HG03060 (cell line): Measurements from ENCODE around the gene TTC1.
"Not testable (repeated sequence)": the region's sequence is repeated elsewhere in the genome, so short reads cannot be mapped to it uniquely, and the experiment has no call there.

ENCODE experiments used
- ATAC-seq: cut with Tn5 transposase; IDR thresholded peaks from one replicate; pipeline ENCODE4 v1.9.1; 2021; ENCODE audit warnings: low read depth, moderate number of reproducible peaks; ENCODE audit not compliant: unreplicated experiment

TTC1 gene

DNA sequence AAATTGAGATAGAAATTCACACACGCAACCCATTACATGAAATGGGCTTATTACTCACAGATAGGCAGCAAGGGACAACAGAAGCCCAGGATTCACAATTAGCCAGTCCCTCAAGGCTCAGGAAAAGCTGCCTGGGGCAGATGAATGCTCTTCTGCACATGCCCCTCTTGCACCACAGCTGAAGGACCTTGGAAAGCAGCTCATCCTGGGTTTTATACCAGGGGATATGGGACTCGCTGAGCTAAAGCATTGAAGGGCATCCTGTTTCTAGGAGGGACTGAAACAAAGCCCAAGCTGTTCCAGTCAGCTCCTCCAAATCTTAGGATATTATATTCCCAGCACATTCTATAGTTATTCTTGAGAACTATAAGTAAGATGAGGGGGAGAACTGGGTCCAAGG is 15.7 kb upstream of the TTC1 start:
- no peak for ATAC-seq

DNA sequence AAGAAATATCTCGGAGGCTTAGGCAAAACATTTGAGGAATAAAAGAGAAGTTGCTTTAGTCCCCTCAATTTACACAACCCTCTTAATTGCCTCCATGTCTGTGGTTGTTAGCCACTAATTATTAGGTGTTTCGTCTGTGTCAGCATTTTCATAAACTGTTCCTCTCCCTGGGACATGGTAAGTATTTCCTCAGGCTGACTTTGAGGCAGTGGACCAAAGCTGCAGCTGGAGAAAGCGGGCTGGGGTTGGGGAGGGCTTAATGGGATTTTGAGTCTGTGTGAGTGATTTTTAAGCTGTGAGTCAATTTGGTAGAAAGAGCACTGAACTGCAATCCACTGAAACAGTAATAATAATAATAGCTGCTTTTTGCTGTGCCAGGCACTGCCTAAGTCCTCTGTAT is 13.0 kb upstream of the TTC1 start:
- no peak for ATAC-seq

DNA sequence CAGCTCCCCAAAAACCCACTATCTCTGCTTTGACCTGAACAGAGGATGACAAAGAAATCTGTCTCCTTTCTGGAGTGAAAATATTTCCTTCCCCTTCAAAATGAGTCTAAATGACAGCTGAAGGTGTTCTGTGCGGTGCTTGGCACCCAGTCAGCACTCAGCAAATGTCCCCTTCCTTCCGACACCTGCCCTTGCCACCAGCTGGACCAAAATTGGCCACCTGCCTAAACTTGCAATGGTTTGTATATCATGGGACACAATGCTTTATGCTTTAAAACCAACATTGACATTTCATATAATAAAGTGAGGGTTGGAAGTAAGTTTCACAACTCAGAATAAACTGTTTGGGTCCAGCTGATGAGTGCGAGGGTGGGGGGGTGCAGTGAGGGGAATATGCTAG is 7.5 kb upstream of the TTC1 start:
- ATAC-seq, result no peak

DNA sequence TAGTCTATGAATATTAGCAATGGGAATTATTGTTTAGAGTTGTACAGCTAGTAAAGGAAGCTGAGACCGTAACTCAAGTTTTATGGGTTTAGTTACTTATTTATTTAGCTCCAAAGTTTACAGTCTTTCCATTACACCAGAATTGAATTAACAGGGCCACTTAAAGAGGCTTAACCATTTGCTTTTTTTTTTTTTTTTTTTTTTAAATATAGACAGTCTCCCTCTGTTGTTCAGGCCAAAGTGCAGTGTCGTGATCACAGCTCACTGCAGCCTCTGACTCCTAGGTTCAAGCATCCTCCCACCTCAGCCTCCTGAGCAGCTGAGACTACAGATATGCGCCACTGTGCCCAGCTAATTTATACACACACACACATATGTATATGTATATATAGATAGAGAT is 1.4 kb upstream of the TTC1 start:
- ATAC-seq, result no peak

DNA sequence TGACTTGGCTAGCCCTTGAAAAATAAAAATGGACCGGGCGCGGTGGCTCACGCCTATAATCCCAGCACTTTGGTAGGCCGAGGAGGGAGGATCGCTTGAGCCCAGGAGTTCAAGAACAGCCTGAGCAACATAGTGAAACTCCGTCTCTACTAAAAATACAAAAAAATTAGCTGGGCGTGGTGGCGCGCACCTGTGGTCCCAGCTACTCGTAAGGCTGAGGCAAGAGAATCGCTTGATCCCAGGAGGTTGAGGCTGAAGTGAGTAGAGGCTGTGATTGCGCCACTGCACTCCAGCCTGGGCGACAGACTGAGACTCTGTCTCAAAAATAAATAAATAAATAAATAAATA is 436 bp upstream of the TTC1 start:
- ATAC-seq, result not testable (repeated sequence)

DNA sequence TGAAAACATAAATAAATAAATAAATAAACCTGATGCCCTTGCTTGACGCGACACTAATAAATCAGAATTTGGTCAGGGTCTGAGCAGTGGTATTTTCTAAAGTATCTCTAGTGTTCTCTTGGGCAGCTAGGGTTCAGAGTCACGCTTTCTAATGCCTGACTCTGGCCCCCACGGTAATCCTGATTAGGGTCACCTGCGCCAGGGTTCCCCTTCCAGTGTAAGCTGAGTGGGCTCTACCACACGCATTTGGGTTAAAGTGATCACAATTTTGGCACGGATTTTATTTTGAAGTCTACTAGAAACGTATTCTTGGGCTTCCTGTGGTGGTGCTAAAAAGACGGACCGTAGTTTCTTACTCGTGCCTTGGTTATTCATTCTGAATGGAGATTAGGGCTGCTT is 651 bp downstream of the TTC1 start:
- no peak for ATAC-seq

DNA sequence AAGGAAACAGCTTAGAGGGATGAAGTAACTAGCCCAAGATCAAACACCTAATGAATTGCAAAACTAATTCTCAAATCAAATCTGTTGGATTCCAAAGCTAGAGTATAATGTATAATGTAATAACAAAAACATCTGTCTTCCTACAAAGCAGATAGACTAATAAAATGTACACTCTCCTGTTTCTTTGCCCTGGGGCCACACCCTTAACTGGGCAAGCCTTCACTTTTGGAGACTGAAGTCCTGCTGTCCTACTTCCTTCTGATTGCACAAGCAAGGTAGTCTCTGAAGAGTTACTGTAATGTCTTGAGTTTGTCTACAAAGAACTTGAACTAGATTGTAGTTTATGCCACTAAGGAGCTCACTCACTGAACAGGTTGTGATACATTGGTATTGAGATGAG is 2.5 kb downstream of the TTC1 start:
- no peak for ATAC-seq

DNA sequence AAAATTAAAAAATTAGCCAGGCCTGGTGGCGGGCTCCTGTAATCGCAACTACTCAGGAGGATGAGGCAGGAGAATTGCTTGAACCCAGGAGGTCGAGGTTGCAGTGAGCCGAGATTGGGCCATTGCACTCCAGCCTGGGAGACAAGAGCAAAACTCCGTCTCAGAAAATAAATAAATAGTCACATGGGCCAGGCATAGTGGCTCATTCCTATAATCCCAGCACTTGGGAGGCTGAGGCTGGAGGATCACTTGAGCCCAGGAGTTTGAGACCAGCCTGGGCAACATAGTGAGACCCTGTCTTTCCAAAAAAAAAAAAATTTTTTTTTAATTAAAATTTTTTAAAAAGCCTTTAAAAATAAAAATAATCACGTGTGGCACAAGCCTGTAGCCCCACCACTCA is 5.3 kb downstream of the TTC1 start:
- ATAC-seq, result not testable (repeated sequence)

DNA sequence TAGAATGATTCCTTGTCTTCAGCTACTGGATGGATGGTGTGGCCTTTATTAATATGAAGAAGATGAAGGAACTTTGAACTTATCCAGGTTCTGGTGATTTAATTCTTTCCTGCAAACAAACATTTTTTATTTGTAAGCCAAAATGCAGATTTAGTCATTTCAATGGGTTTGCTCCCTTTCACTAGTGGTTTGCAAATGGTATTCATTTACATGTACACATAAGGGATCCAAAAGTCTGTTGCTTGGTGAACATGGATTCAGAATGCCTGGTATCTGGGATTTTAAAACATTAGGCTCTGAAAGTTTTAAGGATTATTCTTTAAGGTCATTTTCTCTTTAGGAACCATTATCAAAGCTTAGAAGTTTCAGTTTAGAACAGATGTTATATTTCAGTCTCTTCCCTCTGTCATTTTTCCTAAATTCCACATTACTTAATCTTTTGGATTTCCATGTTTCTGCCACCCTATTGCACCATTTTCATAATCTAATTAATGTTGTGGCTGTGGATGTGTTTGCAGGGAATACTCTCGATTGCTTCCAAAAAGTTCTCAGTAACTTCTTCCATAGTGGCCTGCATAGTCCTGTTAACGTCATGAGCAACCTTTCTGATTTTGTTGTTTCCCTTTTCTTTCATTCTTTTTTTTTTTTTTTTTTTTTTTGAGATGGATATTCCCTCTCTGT is 10.1 kb downstream of the TTC1 start:
- no peak for ATAC-seq

DNA sequence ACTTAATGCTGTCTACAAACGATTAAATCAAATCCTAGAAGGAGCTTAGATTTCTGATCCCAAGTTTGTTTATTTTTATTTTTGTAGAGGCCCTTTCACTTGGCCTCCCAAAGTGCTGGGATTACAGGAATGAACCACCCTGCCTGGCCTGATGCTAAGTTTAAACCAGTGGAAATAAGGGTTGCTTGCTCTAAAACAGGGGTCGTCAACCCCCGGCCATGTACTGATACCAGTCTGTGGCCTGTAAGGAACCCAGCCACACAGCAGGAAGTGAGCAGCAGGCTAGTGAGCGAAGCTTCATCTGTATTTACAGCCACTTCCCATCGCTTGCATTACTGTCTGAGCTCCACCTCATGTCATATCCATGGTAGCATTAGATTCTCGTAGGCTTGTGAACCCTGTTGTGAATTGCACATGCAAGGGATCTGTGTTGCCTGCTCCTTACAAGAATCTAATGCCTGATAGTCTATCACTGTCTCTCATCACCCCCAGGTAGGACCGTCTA is 11.4 kb downstream of the TTC1 start:
- ATAC-seq, result no peak

DNA sequence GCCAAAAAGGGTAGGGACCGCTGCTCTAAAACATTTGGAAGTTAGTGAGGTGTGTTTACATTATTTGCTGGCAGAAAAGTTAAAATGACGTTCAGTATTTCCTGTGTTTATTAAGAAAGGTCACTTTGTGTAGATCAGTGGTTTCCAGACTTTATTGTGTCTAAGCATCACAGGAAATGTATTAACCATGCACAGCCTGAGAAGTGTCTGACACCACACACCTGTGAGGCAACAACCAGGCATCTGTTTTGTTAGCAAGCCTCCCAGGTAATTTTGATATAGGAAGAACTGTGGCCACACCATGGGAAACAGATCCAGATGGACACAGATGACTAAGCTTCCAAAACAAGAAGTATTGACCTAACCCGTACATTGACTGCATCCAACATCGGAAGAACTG is 12.0 kb downstream of the TTC1 start:
- ATAC-seq, result no peak

DNA sequence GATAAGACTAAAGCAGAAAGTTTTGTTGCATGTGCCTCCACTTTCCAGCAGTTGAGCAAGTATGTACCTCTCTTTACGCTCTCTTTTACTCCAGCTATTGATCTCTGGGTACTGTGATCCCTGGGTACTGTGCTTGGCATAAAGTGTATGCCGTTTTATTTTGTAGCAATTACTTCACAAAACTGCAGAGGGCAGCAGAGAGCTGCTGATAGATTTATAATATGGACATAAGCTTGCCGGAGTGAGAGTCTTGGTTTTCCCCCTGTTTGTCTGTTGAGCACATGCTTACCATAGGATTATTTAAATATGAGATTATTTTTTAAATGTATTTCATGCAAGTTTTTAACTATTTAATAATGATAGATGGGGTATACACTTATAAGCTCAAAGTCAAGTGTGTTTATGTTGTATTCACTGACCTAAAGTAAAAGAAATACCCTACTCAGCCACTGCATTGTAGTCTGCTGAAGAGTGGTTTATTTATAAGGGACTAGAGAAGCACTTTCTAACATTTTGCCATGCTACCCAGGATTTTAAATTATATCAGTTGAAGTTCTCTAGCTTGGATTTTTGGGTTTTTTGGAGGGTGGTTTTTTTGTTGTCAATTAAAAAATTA is 13.0 kb downstream of the TTC1 start:
- peak; percentile 86 for ATAC-seq

DNA sequence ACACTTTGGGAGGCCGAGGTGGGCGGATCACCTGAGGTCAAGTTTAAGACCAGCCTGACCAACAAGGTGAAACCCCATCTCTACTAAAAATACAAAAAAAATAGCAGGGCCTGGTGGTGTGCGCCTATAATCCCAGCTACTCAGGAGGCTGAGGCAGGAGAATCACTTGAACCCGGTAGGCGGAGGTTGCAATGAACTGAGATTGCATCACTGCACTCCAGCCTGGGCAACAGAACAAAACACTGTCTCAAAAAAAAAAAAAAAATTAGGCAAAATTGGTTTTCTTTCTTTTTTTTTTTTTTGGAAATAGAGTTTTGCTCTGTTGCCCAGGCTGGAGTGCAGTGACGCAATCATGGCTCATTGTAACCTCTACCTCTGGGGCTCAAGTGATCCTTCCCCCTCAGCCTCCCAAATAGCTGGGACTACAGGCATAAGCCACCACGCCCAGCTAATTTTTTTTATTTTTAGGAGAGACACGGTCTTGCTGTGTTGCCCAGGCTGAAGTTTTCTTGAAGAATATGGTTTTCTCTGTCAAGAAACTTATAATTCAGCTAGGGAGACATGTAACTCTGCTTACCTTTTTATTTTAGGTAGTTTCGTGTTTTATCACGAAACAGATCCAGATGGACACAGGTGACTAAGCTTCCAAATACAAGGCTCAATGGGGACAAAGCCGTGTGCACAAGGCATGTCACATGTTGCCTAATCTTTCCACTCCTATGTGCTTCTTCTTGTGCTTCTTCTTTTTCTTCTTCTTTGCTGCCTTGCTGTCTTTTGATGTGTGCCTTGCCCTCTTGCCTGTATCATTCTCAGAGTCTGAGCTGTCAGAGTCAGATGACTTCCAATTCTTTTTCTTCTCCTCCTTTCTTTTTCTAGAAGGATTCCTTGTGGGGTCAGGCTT is 14.3 kb downstream of the TTC1 start:
- no peak for ATAC-seq

DNA sequence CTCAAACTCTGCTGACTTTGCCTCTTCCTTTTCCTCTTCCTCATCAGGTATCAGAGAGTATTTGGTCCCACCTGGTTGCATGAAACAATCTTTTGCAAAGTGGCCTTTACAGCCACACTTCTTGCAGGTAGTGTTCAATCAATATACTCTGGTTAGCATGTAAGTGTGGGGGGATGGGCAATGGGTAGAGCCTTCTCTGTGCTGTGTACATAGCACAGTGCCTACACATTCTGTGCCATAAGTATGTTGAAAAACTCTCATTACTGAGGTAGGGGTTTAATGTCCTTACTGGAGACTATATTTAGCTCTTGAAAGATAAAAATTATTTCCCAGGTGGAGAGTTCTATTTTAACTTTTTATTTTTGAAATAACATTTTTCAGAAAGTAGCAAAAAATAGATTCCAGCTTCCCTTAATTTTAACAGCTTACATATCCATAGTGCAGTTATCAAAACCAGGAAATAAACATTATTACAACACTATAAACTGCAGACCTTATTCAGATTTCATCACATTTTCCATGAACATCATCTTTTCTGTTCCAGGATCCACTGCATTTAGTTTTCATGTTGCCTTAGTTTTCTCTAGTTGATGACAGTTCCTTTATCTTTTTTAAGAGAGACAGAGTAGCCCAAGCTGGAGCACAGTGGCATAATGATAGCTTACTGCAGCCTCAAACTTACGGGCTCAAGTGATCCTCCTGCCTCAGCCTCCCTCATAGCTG is 15.1 kb downstream of the TTC1 start:
- ATAC-seq, result no peak

DNA sequence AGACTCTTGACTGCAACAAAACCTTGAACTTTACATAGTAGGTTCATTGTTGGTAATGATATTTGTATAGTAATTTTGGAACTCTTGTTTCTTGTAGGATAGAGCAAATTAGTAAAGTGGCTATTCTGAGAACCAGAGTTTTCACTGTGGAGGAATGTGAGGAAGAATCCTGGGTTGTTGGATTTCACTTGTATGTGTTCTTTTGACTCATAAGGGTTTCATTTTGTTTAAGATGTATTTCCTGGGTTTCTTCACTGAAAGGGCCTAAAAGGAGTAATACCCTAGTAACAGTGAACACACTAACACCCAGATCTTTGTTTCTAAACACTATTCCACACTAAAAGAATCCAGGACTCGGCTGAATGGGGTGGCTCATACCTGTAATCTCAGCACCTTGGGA is 20.1 kb downstream of the TTC1 start:
- ATAC-seq, result no peak

DNA sequence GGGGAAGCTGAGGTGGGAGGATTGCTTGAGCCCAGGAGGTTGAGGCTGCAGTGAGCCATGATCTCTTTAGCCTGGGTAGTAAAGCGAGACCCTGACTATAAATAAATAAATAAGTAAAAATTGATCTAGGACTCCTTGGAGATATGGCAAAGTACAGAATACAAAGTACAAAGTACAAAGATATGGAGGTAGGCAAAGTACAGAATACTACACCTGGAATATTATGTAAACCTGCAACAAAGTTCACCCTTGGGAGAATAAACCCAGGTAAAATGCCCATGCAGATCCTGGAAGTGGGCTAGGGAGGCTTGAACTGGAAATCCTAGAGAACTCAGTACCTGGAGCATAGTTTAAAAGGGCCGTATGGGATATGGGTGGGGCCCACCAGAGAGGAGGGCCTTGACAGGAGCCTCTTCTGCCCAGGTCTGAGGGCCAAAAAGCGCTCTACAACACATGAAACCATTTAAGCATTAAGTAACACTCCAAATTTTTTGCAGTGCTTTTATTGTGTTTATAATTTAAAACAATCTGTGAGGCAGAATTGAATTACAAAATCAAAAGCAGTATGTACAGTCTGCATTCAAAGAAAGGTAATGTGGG is 20.7 kb downstream of the TTC1 start:
- ATAC-seq, result no peak

DNA sequence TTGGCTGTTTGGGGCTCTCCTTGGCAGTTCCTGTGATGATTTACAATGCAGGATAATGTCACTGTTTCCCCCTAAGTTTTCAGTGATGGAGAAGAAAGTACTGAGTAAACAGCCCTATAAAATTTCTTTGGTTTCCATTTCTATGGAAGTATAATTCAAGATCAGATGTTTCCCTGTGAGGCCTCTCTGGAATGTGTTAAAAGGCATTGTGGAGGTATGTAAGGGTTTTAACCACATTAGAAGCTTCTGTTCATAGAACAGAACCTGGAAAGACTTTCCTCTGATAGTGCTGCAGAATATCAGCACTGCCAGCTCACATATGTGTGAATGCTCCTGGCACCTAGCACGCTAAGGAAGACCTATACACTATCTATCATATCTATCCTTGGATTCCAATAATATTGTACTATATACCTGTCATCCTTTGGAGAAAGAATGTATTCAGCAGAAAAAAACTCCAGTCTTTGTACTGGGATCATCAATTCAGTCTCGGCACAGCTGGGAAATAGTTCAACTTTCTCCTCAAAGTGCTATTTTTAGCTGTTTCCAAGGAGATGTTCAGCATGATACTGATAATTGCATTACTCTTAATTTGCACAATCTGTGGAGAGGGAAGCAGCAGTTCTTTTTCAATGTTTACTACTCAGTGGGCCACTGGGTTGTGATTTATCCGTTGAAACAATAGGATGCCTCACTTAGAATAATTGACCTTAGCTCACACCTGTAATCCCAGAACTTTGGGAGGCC is 21.9 kb downstream of the TTC1 start:
- ATAC-seq, result no peak

DNA sequence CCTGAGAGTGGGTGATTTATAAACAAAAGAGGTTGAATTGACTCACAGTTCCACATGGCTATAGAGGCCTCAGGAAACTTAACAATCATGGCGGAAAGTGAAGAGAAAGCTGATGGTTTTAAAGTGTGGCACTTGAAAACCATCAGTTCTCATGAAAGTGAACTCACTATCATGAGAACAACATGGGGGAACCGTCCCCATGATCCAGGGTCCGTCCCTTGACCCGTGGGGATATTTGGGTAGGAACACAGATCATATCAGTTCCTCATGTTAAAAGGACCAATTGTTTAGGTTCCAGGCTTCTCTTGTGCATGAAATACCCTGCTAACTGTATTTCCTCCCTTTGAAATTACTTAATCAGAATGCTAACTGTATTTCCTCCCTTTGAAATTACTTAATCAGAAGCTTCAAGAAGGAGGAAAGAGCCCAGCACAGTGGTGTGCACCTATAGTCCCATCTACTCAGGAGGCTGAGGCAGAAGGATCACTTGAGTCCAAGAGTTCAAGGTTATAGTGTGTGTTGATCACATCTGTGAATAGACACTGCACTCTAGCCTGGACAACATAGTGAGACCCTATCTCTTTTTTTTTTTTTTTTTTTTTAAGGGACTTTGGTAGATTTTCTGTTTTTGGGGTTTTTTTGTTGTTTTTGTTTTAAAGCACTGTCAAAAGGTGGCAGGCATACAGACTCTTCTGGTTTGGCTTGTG is 24.8 kb downstream of the TTC1 start:
- ATAC-seq, result no peak

DNA sequence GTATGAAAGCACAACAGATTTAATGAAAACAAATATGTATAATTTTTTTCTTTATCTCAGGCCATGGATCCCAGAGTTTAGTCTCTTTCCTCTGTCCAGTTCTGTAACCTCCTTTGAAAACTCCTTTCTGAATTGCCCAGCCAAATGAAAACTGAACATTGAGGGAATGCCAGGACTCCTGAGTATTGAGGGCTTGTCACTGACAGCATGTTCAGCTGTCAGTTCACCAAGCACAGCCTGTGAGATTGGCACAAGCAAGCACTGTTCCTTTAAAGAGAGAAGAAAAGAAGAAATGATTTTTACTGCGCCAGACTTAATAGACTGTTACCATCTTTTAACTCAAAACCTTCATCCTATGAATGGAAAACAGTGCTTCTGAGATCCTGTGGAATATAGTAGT is 27.3 kb downstream of the TTC1 start:
- no peak for ATAC-seq
